HCT116 (cell line): Measurements from ENCODE around the gene TIPIN. TPM values are rescaled to one million over a fixed set of nuclear protein-coding genes. Genes with fewer than 3 reads are reported as not detected.

ENCODE experiments used
- ATAC-seq: fragments of 200-7000 bp; cut with Tn5 transposase; 2 replicates; pipeline ENCODE4 v1.9.1; 2020; ENCODE audit warnings: mild to moderate bottlenecking, moderate library complexity
- BruUV-seq: library from RNA; stranded (reverse); fragments of 400-500 nt; replicated peaks from 2 replicates; lab custom pipeline; 2021; lab: Mats Ljungman, UMichigan
- CTCF ChIA-PET: fragments of 300-600 bp; sonication (Branson Sonifier 250); formaldehyde crosslinking; loops from one replicate; lab custom pipeline; 2021; ENCODE audit warnings: antibody characterized with exemption; lab: Charles Lee
- POLR2A ChIA-PET: fragments of 300-600, 350-600 bp; sonication (Branson Sonifier 250); formaldehyde crosslinking; loops from one replicate; lab custom pipeline; 2021; ENCODE audit warnings: antibody characterized with exemption; lab: Charles Lee
- RAD21 ChIA-PET, 2 experiments: fragments of 300-600 bp; sonication (Branson Sonifier 250); formaldehyde crosslinking; loops; one replicate each; lab custom pipeline; 2023; ENCODE audit warnings: low total read pairs in 2 of 2; ENCODE audit not compliant: uncharacterized antibody in 2 of 2, unreplicated experiment in 2 of 2, low non-redundant PET in 1 of 2; lab: Charles Lee
- DNase-seq: peaks from one replicate; pipeline ENCODE4 v3.0.0-alpha.2; 2010; ENCODE audit warnings: low read depth, low spot score
- H2AFZ ChIP-seq: fragments of 200-600 bp; shearing (Covaris generic), sonication (generic); 2 replicates; pipeline ENCODE4 v1.6.1; 2017; ENCODE audit warnings: low read depth, mixed run types, mixed read lengths, antibody characterized with exemption, low read length; ENCODE audit not compliant: poor library complexity, severe bottlenecking
- H3K27ac ChIP-seq: 2 replicates; pipeline ENCODE4 v1.5.1; 2012; ENCODE audit warnings: low read depth, low read length
- H3K27me3 ChIP-seq: fragments of 200-600 bp; sonication (generic); 2 replicates; pipeline ENCODE4 v1.6.1; 2016; ENCODE audit warnings: mixed run types, low read length, mixed read lengths; ENCODE audit not compliant: insufficient read depth
- H3K36me3 ChIP-seq, 2 experiments: fragments of 200-500 bp in 1 of 2; fragments of 200-600 bp in 1 of 2; sonication (Bioruptor generic) in 1 of 2; sonication (generic) in 1 of 2; 2 replicates each; pipeline versions ENCODE4 v1.5.1 to v1.6.1; 2014 to 2016; ENCODE audit warnings: low read length in 2 of 2, inconsistent platforms in 1 of 2, mixed read lengths in 1 of 2, mixed run types in 1 of 2; ENCODE audit not compliant: insufficient read depth in 2 of 2, control insufficient read depth in 1 of 2
- H3K4me1 ChIP-seq, 2 experiments: fragments of 200-600 bp in 1 of 2; sonication (generic) in 1 of 2; 2 replicates each; pipeline versions ENCODE4 v1.5.1 to v1.6.1; 2012 to 2017; ENCODE audit warnings: low read length in 2 of 2, inconsistent platforms in 1 of 2, mild to moderate bottlenecking in 1 of 2, mixed read lengths in 1 of 2, mixed run types in 1 of 2, moderate library complexity in 1 of 2; ENCODE audit not compliant: insufficient read depth in 2 of 2, control insufficient read depth in 1 of 2
- H3K4me2 ChIP-seq: fragments of 200-600 bp; sonication (generic); 2 replicates; pipeline ENCODE4 v1.6.1; 2017; ENCODE audit warnings: mixed run types, low read length, mixed read lengths
- H3K4me3 ChIP-seq, 2 experiments: fragments of 200-600 bp in 1 of 2; sonication (generic) in 1 of 2; replicated peaks in 1 of 2; 2 replicates each; pipeline ENCODE4 v1.5.1; 2011 to 2016; ENCODE audit warnings: low read length in 2 of 2, control low read depth in 1 of 2, low read depth in 1 of 2, mild to moderate bottlenecking in 1 of 2, mixed read lengths in 1 of 2, mixed run types in 1 of 2
- H3K79me2 ChIP-seq: fragments of 200-600 bp; sonication (generic); 2 replicates; pipeline ENCODE4 v1.6.1; 2017; ENCODE audit warnings: mild to moderate bottlenecking, mixed run types, low read length, moderate library complexity, mixed read lengths; ENCODE audit not compliant: insufficient read depth
- H3K9ac ChIP-seq: fragments of 200-600 bp; sonication (generic); 2 replicates; pipeline ENCODE4 v1.6.1; 2016; ENCODE audit warnings: low read length, mixed read lengths
- H3K9me2 ChIP-seq: fragments of 200-600 bp; sonication (generic), shearing (Covaris generic); 2 replicates; pipeline ENCODE4 v1.6.1; 2017; ENCODE audit warnings: mixed run types, mild to moderate bottlenecking, moderate library complexity; ENCODE audit not compliant: insufficient read depth
- H3K9me3 ChIP-seq, 2 experiments: fragments of 200-500 bp in 1 of 2; fragments of 200-600 bp in 1 of 2; sonication (Bioruptor generic) in 1 of 2; sonication (generic) in 1 of 2; 2 replicates each; pipeline ENCODE4 v1.6.1; 2014 to 2017; ENCODE audit warnings: low read length in 2 of 2, mixed read lengths in 2 of 2, inconsistent platforms in 1 of 2, low read depth in 1 of 2, mild to moderate bottlenecking in 1 of 2, mixed run types in 1 of 2, moderate library complexity in 1 of 2; ENCODE audit not compliant: control insufficient read depth in 1 of 2, insufficient read depth in 1 of 2
- H4K20me1 ChIP-seq: fragments of 200-600 bp; sonication (generic), shearing (Covaris generic); 2 replicates; pipeline ENCODE4 v1.6.1; 2017; ENCODE audit warnings: mixed run types, mild to moderate bottlenecking, moderate library complexity; ENCODE audit not compliant: insufficient read depth
- CBX3 ChIP-seq: IDR thresholded peaks from 2 replicates; pipeline ENCODE4 v1.6.1; 2012; ENCODE audit warnings: low read depth
- ELF1 ChIP-seq: IDR thresholded peaks from 2 replicates; pipeline ENCODE4 v1.6.1; 2012; ENCODE audit warnings: low read depth, borderline replicate concordance
- EZH2 ChIP-seq: fragments of 200-600 bp; sonication (generic); IDR thresholded peaks from 2 replicates; pipeline ENCODE4 v1.6.1; 2017; ENCODE audit warnings: antibody characterized with exemption, mixed run types
- EZH2phosphoT487 ChIP-seq: fragments of 200-600 bp; IDR thresholded peaks from 2 replicates; pipeline ENCODE4 v1.6.1; 2018; ENCODE audit warnings: antibody characterized with exemption, borderline replicate concordance
- FOSL1 ChIP-seq: IDR thresholded peaks from 2 replicates; pipeline ENCODE4 v1.6.1; 2012; ENCODE audit warnings: low read depth
- JUND ChIP-seq: IDR thresholded peaks from 2 replicates; pipeline ENCODE4 v1.6.1; 2012
- POLR2A ChIP-seq: IDR thresholded peaks from 2 replicates; pipeline ENCODE4 v1.7.0; 2011; ENCODE audit warnings: borderline replicate concordance; ENCODE audit not compliant: insufficient read depth, insufficient read length; ENCODE audit errors: extremely low read depth
- POLR2AphosphoS5 ChIP-seq: IDR thresholded peaks from 2 replicates; pipeline ENCODE4 v1.6.1; 2011; ENCODE audit warnings: mild to moderate bottlenecking, low read depth, low read length, moderate library complexity
- RAD21 ChIP-seq: IDR thresholded peaks from 2 replicates; pipeline ENCODE4 v1.6.1; 2012; ENCODE audit warnings: low read depth, mild to moderate bottlenecking
- SIN3A ChIP-seq: IDR thresholded peaks from 2 replicates; pipeline ENCODE4 v1.6.1; 2012; ENCODE audit warnings: low read depth
- SRF ChIP-seq: IDR thresholded peaks from 2 replicates; pipeline ENCODE4 v1.6.1; 2012; ENCODE audit warnings: low read depth
- YY1 ChIP-seq: IDR thresholded peaks from 2 replicates; pipeline ENCODE4 v1.6.1; 2011; ENCODE audit warnings: low read length, low read depth, moderate library complexity, mild to moderate bottlenecking; ENCODE audit not compliant: insufficient replicate concordance; ENCODE audit errors: extremely low read depth
- ZFX ChIP-seq: fragments of 450-650 bp; IDR thresholded peaks from 2 replicates; pipeline ENCODE4 v1.6.1; 2017
- ZNF274 ChIP-seq: fragments of 200-500 bp; sonication (Bioruptor generic); IDR thresholded peaks from 2 replicates; pipeline ENCODE4 v1.6.1; 2014; ENCODE audit warnings: mild to moderate bottlenecking, low read depth, low read length, inconsistent platforms
- intact Hi-C: fragments of 100-400 bp; cut with micrococcal nuclease; formaldehyde crosslinking; loops from 2 replicates; pipeline ENCODE4 v1.10.0; 2022
- total RNA-seq: library from RNA; stranded (reverse); gene quantifications from one replicate; pipeline ENCODE4 v1.2.1, GENCODE V29; 2021; ENCODE audit not compliant: unreplicated experiment
- TF ChIP-seq, protein P1 (sequence below): IDR thresholded peaks from 2 replicates; pipeline ENCODE4 v1.6.1; 2012; ENCODE audit warnings: low read depth
- TF ChIP-seq, protein P2 (sequence below): IDR thresholded peaks from 2 replicates; pipeline ENCODE4 v1.6.1; 2011; ENCODE audit warnings: mild to moderate bottlenecking, low read length, moderate library complexity; ENCODE audit not compliant: insufficient replicate concordance; ENCODE audit errors: extremely low read depth
- TF ChIP-seq, protein P3 (sequence below): IDR thresholded peaks from 2 replicates; pipeline ENCODE4 v1.6.1; 2012
- TF ChIP-seq, protein P4 (sequence below): IDR thresholded peaks from 2 replicates; pipeline ENCODE4 v1.6.1; 2012

The TIPIN gene
- total RNA-seq, 1 experiment from 2014 or later: 28.1 TPM

DNA sequence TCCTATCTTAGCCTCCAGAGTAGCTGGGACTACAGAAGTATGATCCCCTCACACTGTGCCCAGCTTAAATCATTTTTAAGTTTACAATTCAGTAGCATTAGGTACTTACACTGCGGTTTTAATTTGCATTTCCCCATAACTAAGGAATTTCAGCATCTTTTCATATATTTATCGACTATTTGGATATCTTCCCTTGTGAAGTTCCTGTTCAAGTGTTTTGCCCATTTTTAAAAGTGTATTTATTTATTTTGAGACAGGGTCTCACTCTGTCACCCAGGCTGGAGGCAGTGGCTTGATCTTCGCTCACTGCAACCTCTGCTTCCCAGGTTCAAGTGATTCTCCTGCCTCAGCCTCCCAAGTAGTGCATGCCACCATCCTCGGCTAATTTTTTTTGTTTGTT lies 17.7 kb upstream of the TIPIN start:
- Histone ChIP-seq H3K4me2 (no peak overlapping the region), H3K9me2 (no peaks in the 10 kb centered on the region), H3K27me3 (no peaks in the 10 kb centered on the region), H4K20me1 (no peaks in the 10 kb centered on the region), H3K27ac (no peak overlapping the region), H3K79me2 (no peaks in the 10 kb centered on the region), H3K4me3 (no peak overlapping the region), H3K9me3 (no peaks in the 10 kb centered on the region), H3K36me3 (no peaks in the 10 kb centered on the region), H3K9ac (no peak overlapping the region), H3K4me1 (peaks cover 0 to 3% of the 10 kb centered on the region in 2 experiments; a peak in 1 of 4 replicates), H2AFZ (no peak overlapping the region)
- DNase-seq (no peak), ATAC-seq (no peak)
- no TSS peak for BruUV-seq
- TF ChIP-seq, protein P1, sequence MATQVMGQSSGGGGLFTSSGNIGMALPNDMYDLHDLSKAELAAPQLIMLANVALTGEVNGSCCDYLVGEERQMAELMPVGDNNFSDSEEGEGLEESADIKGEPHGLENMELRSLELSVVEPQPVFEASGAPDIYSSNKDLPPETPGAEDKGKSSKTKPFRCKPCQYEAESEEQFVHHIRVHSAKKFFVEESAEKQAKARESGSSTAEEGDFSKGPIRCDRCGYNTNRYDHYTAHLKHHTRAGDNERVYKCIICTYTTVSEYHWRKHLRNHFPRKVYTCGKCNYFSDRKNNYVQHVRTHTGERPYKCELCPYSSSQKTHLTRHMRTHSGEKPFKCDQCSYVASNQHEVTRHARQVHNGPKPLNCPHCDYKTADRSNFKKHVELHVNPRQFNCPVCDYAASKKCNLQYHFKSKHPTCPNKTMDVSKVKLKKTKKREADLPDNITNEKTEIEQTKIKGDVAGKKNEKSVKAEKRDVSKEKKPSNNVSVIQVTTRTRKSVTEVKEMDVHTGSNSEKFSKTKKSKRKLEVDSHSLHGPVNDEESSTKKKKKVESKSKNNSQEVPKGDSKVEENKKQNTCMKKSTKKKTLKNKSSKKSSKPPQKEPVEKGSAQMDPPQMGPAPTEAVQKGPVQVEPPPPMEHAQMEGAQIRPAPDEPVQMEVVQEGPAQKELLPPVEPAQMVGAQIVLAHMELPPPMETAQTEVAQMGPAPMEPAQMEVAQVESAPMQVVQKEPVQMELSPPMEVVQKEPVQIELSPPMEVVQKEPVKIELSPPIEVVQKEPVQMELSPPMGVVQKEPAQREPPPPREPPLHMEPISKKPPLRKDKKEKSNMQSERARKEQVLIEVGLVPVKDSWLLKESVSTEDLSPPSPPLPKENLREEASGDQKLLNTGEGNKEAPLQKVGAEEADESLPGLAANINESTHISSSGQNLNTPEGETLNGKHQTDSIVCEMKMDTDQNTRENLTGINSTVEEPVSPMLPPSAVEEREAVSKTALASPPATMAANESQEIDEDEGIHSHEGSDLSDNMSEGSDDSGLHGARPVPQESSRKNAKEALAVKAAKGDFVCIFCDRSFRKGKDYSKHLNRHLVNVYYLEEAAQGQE: no peak
- TF ChIP-seq POLR2A (no peak), POLR2AphosphoS5 (no peak), EZH2phosphoT487 (no peak), YY1 (no peak), ZFX (no peak), EZH2 (no peak), SIN3A (no peak), SRF (no peak), JUND (no peak), RAD21 (no peak), ELF1 (no peak), ZNF274 (no peak), CBX3 (no peak), FOSL1 (no peak)
- TF ChIP-seq, protein P2, sequence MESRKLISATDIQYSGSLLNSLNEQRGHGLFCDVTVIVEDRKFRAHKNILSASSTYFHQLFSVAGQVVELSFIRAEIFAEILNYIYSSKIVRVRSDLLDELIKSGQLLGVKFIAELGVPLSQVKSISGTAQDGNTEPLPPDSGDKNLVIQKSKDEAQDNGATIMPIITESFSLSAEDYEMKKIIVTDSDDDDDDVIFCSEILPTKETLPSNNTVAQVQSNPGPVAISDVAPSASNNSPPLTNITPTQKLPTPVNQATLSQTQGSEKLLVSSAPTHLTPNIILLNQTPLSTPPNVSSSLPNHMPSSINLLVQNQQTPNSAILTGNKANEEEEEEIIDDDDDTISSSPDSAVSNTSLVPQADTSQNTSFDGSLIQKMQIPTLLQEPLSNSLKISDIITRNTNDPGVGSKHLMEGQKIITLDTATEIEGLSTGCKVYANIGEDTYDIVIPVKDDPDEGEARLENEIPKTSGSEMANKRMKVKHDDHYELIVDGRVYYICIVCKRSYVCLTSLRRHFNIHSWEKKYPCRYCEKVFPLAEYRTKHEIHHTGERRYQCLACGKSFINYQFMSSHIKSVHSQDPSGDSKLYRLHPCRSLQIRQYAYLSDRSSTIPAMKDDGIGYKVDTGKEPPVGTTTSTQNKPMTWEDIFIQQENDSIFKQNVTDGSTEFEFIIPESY: no peak
- TF ChIP-seq, protein P3, sequence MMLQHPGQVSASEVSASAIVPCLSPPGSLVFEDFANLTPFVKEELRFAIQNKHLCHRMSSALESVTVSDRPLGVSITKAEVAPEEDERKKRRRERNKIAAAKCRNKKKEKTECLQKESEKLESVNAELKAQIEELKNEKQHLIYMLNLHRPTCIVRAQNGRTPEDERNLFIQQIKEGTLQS: no peak
- TF ChIP-seq, protein P4, sequence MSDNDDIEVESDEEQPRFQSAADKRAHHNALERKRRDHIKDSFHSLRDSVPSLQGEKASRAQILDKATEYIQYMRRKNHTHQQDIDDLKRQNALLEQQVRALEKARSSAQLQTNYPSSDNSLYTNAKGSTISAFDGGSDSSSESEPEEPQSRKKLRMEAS: no peak
- ChIA-PET CTCF (no interaction called here), RAD21 (no interaction called here), POLR2A (no interaction called here)
- intact Hi-C loops: no loop called here
